GM23248 (cell line): ENCODE results near the gene CDH4. TPM values are rescaled to one million over a fixed set of nuclear protein-coding genes. Genes with fewer than 3 reads are reported as not detected.

Source experiments
- DNase-seq: peaks from one replicate; pipeline ENCODE4 v3.0.0-alpha.2; 2015
- H2AFZ ChIP-seq: fragments of 200-600 bp; sonication (generic); 2 replicates; pipeline ENCODE4 v1.6.1; 2016; ENCODE audit warnings: antibody characterized with exemption
- H3F3A ChIP-seq: fragments of 200-600 bp; sonication (generic); 2 replicates; pipeline ENCODE4 v1.6.1; 2016; ENCODE audit warnings: mild to moderate bottlenecking, antibody characterized with exemption, mixed run types; ENCODE audit not compliant: insufficient read depth
- H3K27ac ChIP-seq: fragments of 200-600 bp; sonication (generic); 2 replicates; pipeline ENCODE4 v1.5.1; 2016; ENCODE audit warnings: mild to moderate bottlenecking
- H3K27me3 ChIP-seq: fragments of 200-600 bp; sonication (generic); replicated peaks from 2 replicates; pipeline ENCODE4 v1.6.1; 2016; ENCODE audit warnings: mild to moderate bottlenecking; ENCODE audit not compliant: insufficient read depth
- H3K36me3 ChIP-seq: fragments of 200-600 bp; sonication (generic); 2 replicates; pipeline ENCODE4 v1.6.1; 2016; ENCODE audit warnings: low read depth, mild to moderate bottlenecking
- H3K4me1 ChIP-seq: fragments of 200-600 bp; sonication (generic); 2 replicates; pipeline ENCODE4 v1.6.1; 2016; ENCODE audit warnings: mild to moderate bottlenecking; ENCODE audit not compliant: insufficient read depth
- H3K4me2 ChIP-seq: fragments of 200-600 bp; sonication (generic); one replicate; pipeline ENCODE4 v1.6.1; 2016; ENCODE audit warnings: mild to moderate bottlenecking; ENCODE audit not compliant: unreplicated experiment
- H3K4me3 ChIP-seq: fragments of 200-600 bp; sonication (generic); 2 replicates; pipeline ENCODE4 v1.5.1; 2016; ENCODE audit warnings: mild to moderate bottlenecking
- H3K79me2 ChIP-seq: fragments of 200-600 bp; sonication (generic); 2 replicates; pipeline ENCODE4 v1.6.1; 2016; ENCODE audit warnings: mild to moderate bottlenecking; ENCODE audit not compliant: insufficient read depth
- H3K9ac ChIP-seq: fragments of 200-600 bp; sonication (generic); 2 replicates; pipeline ENCODE4 v1.6.1; 2016; ENCODE audit warnings: mild to moderate bottlenecking
- H3K9me2 ChIP-seq: fragments of 200-600 bp; sonication (generic); 2 replicates; pipeline ENCODE4 v1.6.1; 2016; ENCODE audit warnings: mixed run types, mild to moderate bottlenecking, moderate library complexity; ENCODE audit not compliant: insufficient read depth
- H3K9me3 ChIP-seq: fragments of 200-600 bp; sonication (generic); one replicate; pipeline ENCODE4 v1.6.1; 2017; ENCODE audit warnings: low read depth
- H4K20me1 ChIP-seq: fragments of 200-600 bp; sonication (generic); 2 replicates; pipeline ENCODE4 v1.6.0; 2016; ENCODE audit not compliant: insufficient read depth
- EZH2 ChIP-seq: fragments of 200-600 bp; sonication (generic); IDR thresholded peaks from 2 replicates; pipeline ENCODE4 v1.6.1; 2018; ENCODE audit warnings: antibody characterized with exemption, mild to moderate bottlenecking; ENCODE audit not compliant: insufficient read depth, poor library complexity, severe bottlenecking
- EZH2phosphoT487 ChIP-seq: fragments of 200-600 bp; sonication (generic); IDR thresholded peaks from 2 replicates; pipeline ENCODE4 v1.6.1; 2018; ENCODE audit warnings: antibody characterized with exemption, moderate library complexity, mild to moderate bottlenecking, low read depth; ENCODE audit not compliant: insufficient read depth
- WGBS, 2 experiments: methylation state at CpG; one replicate each; pipeline ENCODE4 v1.1.6; 2015 to 2017; ENCODE audit warnings: low lambda C conversion rate in 2 of 2, low coverage in 1 of 2; ENCODE audit errors: missing lambda C conversion rate in 2 of 2; 5-methylcytosine and 5-hydroxymethylcytosine counted together
- in situ Hi-C: fragments of 300-500 bp; cut with MboI; formaldehyde crosslinking; loops from 2 replicates; pipeline ENCODE4 v1.15.0; 2020
- polyA plus RNA-seq: library from polyadenylated mRNA; unstranded; fragments of >200 nt; fragmentation: Nextera tagmentation; extraction: Ambion mirVana; gene quantifications from 2 replicates; pipeline ENCODE4 v1.2.1, GENCODE V29; 2016
- total RNA-seq: library from RNA; depleted of rRNA; stranded (reverse); fragments of >200 nt; shearing (Covaris generic); gene quantifications from 2 replicates; pipeline ENCODE4 v1.2.3, GENCODE V29; 2014

Gene CDH4
- total and polyA plus RNA-seq, 2 experiments from 2014 or later, result 1.1 to 3.9 TPM

GRCh38 chr20:61882716-61883615 is 630.9 kb downstream of the CDH4 start:
- no peak for DNase-seq
- no peaks in the 10 kb centered on the region for H3F3A ChIP-seq
- H3K4me2 ChIP-seq, result no peak overlapping the region
- no peaks in the 10 kb centered on the region for H3K9me3 ChIP-seq
- WGBS, 2 experiments, result 31 to 35% methylated on average over 22 to 32 of the region's 32 CpGs
- no peaks in the 10 kb centered on the region for H3K4me1 ChIP-seq
- no peak overlapping the region for H3K27ac ChIP-seq
- no peaks in the 10 kb centered on the region for H4K20me1 ChIP-seq
- no peaks in the 10 kb centered on the region for H3K79me2 ChIP-seq
- no peak overlapping the region for H2AFZ ChIP-seq
- no peaks in the 10 kb centered on the region for H3K9me2 ChIP-seq
- no peak overlapping the region for H3K4me3 ChIP-seq
- in situ Hi-C loops, result loop anchor here (25.0 kb wide), 2 partner anchors 1671 to 1821 kb away; no protein-coding TSS in a partner anchor
- H3K27me3 ChIP-seq, result peaks cover 4% of the 10 kb centered on the region; the same call in 1 of the 2 replicates
- TF ChIP-seq EZH2phosphoT487, result no peak
- TF ChIP-seq EZH2, result no peak
- no peak overlapping the region for H3K9ac ChIP-seq
- H3K36me3 ChIP-seq, result no peaks in the 10 kb centered on the region

DNA sequence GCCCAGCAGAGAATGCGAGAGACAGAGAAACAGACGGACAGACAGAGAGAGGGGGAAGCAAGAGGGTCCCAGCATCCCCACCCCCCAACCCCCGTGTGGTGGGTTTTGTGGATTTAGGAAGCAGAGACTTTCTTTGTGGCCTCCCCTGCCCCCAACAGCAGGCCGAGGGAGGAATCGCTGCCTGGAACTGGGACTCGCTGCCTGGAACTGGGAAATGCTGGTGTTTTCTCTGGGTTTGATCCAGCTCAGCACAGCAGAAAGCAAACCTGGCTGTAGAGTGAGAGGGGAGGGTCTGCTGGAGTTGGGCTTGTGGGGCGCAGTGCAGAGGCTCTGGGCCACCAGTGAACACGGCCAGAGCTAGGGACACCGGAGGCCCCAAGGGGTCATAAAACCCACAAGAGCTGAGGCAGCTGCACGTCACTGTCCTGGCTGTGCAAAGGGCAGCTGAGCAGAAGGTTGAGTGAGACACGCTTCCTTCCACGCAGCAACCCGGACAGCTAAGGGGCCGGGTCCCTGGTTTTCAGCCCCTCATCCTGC is 631.9 kb downstream of the CDH4 start:
- in situ Hi-C loops, result loop anchor here (25.0 kb wide), 2 partner anchors 1672 to 1822 kb away; no protein-coding TSS in a partner anchor

GRCh38 chr20:61884571-61885389 is 632.7 kb downstream of the CDH4 start:
- in situ Hi-C loops, result loop anchor here (25.0 kb wide), 2 partner anchors 1672 to 1822 kb away; no protein-coding TSS in a partner anchor

More for the DNA sequence above, 631.9 kb downstream of the CDH4 start:
- no peaks in the 10 kb centered on the region for H3F3A ChIP-seq
- no peak overlapping the region for H3K9ac ChIP-seq
- H4K20me1 ChIP-seq, result no peaks in the 10 kb centered on the region
- no peak overlapping the region for H3K4me2 ChIP-seq
- TF ChIP-seq EZH2 (no peak), EZH2phosphoT487 (no peak)
- no peak overlapping the region for H2AFZ ChIP-seq
- no peak overlapping the region for H3K4me3 ChIP-seq
- WGBS, 2 experiments, result 34 to 45% methylated on average over 14 of the region's 14 CpGs
- no peaks in the 10 kb centered on the region for H3K9me3 ChIP-seq
- no peaks in the 10 kb centered on the region for H3K79me2 ChIP-seq
- H3K9me2 ChIP-seq, result no peaks in the 10 kb centered on the region
- H3K4me1 ChIP-seq, result no peaks in the 10 kb centered on the region
- no peaks in the 10 kb centered on the region for H3K36me3 ChIP-seq
- peaks cover 4% of the 10 kb centered on the region; the same call in 1 of the 2 replicates for H3K27me3 ChIP-seq
- no peak for DNase-seq
- H3K27ac ChIP-seq, result no peak overlapping the region

More at GRCh38 chr20:61884571-61885389, 632.7 kb downstream of the CDH4 start:
- Histone ChIP-seq H3K79me2 (no peaks in the 10 kb centered on the region), H4K20me1 (no peaks in the 10 kb centered on the region), H3K4me1 (no peaks in the 10 kb centered on the region), H3K9me2 (no peaks in the 10 kb centered on the region), H2AFZ (no peak overlapping the region), H3K4me2 (no peak overlapping the region), H3K4me3 (no peak overlapping the region), H3K9ac (no peak overlapping the region), H3F3A (no peaks in the 10 kb centered on the region), H3K9me3 (no peaks in the 10 kb centered on the region), H3K27me3 (peaks cover 4% of the 10 kb centered on the region; the same call in 1 of the 2 replicates), H3K27ac (no peak overlapping the region), H3K36me3 (no peaks in the 10 kb centered on the region)
- 49 to 52% methylated on average over 18 to 25 of the region's 25 CpGs for WGBS, 2 experiments
- no peak for DNase-seq
- TF ChIP-seq EZH2, result no peak
- no peak for TF ChIP-seq EZH2phosphoT487
